Erythroblast (primary cell): ENCODE results near the gene PCID2.

Experiments used
- GATA1 ChIP-seq: IDR thresholded peaks from 2 replicates; pipeline ENCODE4 v1.6.1; 2011; ENCODE audit warnings: low read depth, mild to moderate bottlenecking, control low read depth, low read length, moderate library complexity
- POLR2A ChIP-seq: IDR thresholded peaks from 2 replicates; pipeline ENCODE4 v1.6.1; 2011; ENCODE audit warnings: mild to moderate bottlenecking, low read length

DNA sequence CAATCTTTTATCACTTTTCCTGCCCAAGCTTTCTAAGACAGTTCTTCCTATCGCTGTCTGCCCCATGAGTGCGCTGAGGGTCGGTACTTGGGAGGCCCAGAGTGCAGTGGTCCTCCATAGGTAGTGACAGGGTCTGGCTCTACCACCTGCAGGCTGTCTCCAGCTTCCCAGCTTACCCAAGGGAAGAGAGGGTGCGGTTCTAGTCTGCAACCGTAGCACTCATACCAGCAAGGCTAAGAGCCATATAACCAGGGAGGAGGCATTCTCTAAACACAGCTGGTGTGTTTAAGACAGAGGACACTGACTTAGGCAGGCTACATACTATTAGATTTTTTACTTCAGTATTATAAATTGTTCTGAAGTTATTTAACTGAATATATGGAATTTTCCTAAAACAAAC is 41.8 kb downstream of the PCID2 start:
- TF ChIP-seq POLR2A (no peak), GATA1 (no peak)
